B cell (primary cell): ENCODE results near the gene POFUT2. TPM values are rescaled to one million over a fixed set of nuclear protein-coding genes. Genes with fewer than 3 reads are reported as not detected.

ENCODE experiments used
- ATAC-seq: fragments of 200-7000 bp; cut with Tn5 transposase; one replicate; pipeline ENCODE4 v1.10.0; 2021; ENCODE audit warnings: low read depth, mild to moderate bottlenecking, moderate number of reproducible peaks, moderate library complexity
- CTCF ChIA-PET: fragments of 350-600 bp; sonication (Branson Sonifier 250); formaldehyde crosslinking; loops from one replicate; lab custom pipeline; 2021; ENCODE audit warnings: antibody characterized with exemption, inconsistent platforms; lab: Charles Lee
- POLR2A ChIA-PET: fragments of 350-600 bp; sonication (Branson Sonifier 250); formaldehyde crosslinking; loops from one replicate; lab custom pipeline; 2021; ENCODE audit warnings: antibody characterized with exemption; lab: Charles Lee
- DNase-seq: peaks from one replicate; pipeline ENCODE4 v3.0.0; 2013
- H2AFZ ChIP-seq: 2 replicates; pipeline ENCODE4 v1.6.1; 2012; ENCODE audit warnings: mild to moderate bottlenecking, low read depth, low read length; ENCODE audit not compliant: insufficient read depth, poor library complexity, severe bottlenecking
- H3K27ac ChIP-seq, 2 donors: 1 replicate in 1 of 2; 2 replicates in 1 of 2; pipeline ENCODE4 v1.5.1; 2012 to 2013; ENCODE audit warnings: low read length in 2 of 2, mild to moderate bottlenecking in 2 of 2, moderate library complexity in 1 of 2
- H3K27me3 ChIP-seq, 4 experiments: fragments of 200-600 bp in 1 of 4; sonication (generic) in 1 of 4; replicated peaks in 1 of 4; 1 replicate in 2 of 4; 2 replicates in 2 of 4; pipeline versions ENCODE4 v1.6.1 to v1.7.0; 2013 to 2016; ENCODE audit warnings: low read length in 3 of 4, mild to moderate bottlenecking in 2 of 4, mixed read lengths in 1 of 4, moderate library complexity in 1 of 4; ENCODE audit not compliant: insufficient read depth in 4 of 4, control insufficient read depth in 3 of 4; ENCODE audit errors: control extremely low read depth in 1 of 4
- H3K36me3 ChIP-seq, 2 experiments: replicated peaks in 1 of 2; 1 replicate in 1 of 2; 2 replicates in 1 of 2; pipeline versions ENCODE4 v1.6.1 to v1.7.1; 2013; ENCODE audit warnings: low read length in 1 of 2; ENCODE audit not compliant: insufficient read depth in 2 of 2, control insufficient read depth in 1 of 2; ENCODE audit errors: control extremely low read depth in 1 of 2, extremely low read depth in 1 of 2
- H3K4me1 ChIP-seq, 2 donors: fragments of 200-600 bp in 1 of 2; sonication (generic) in 1 of 2; 1 replicate in 1 of 2; 2 replicates in 1 of 2; pipeline versions ENCODE4 v1.5.1 to v1.6.1; 2013 to 2017; ENCODE audit warnings: low read length in 2 of 2; ENCODE audit not compliant: control insufficient read depth in 2 of 2, insufficient read depth in 2 of 2
- H3K4me2 ChIP-seq: replicated peaks from 2 replicates; pipeline ENCODE3; 2012; ENCODE audit warnings: mild to moderate bottlenecking, low read depth, low read length; ENCODE audit not compliant: poor library complexity, severe bottlenecking
- H3K4me3 ChIP-seq, 5 experiments: fragments of 200-600 bp in 1 of 5; sonication (generic) in 1 of 5; 1 replicate in 3 of 5; 2 replicates in 2 of 5; pipeline versions ENCODE4 v1.5.1 to v1.7.0; 2011 to 2016; ENCODE audit warnings: low read length in 4 of 5, mild to moderate bottlenecking in 4 of 5, low read depth in 2 of 5, control low read depth in 1 of 5, moderate library complexity in 1 of 5; ENCODE audit not compliant: insufficient read depth in 1 of 5; ENCODE audit errors: control extremely low read depth in 1 of 5, extremely low read depth in 1 of 5
- H3K79me2 ChIP-seq: fragments of 200-600 bp; sonication (generic); one replicate; pipeline ENCODE4 v1.6.0; 2016; ENCODE audit warnings: low read length; ENCODE audit not compliant: control insufficient read depth, insufficient read depth
- H3K9ac ChIP-seq: fragments of 200-600 bp; sonication (generic); 2 replicates; pipeline ENCODE4 v1.6.1; 2017; ENCODE audit warnings: mild to moderate bottlenecking, low read length, moderate library complexity
- H3K9me3 ChIP-seq, 3 donors: one replicate each; pipeline versions ENCODE4 v1.6.1 to v1.7.1; 2013; ENCODE audit warnings: low read length in 2 of 3; ENCODE audit not compliant: control insufficient read depth in 2 of 3, insufficient read depth in 1 of 3; ENCODE audit errors: control extremely low read depth in 1 of 3
- H4K20me1 ChIP-seq: 2 replicates; pipeline ENCODE4 v1.6.0; 2012; ENCODE audit warnings: mild to moderate bottlenecking, low read length; ENCODE audit not compliant: insufficient read depth, control insufficient read depth, poor library complexity, severe bottlenecking
- H3K27ac Mint-ChIP-seq: one replicate; pipeline ENCODE4 v1.8.0; 2021; ENCODE audit warnings: mixed read lengths
- H3K27me3 Mint-ChIP-seq: one replicate; pipeline ENCODE4 v1.8.0; 2021; ENCODE audit warnings: mixed read lengths
- H3K4me1 Mint-ChIP-seq: one replicate; pipeline ENCODE4 v1.8.0; 2021; ENCODE audit warnings: mixed read lengths
- H3K4me3 Mint-ChIP-seq: one replicate; pipeline ENCODE4 v1.8.0; 2021; ENCODE audit warnings: mixed read lengths
- H3K9me3 Mint-ChIP-seq: one replicate; pipeline ENCODE4 v1.8.0; 2022; ENCODE audit warnings: mixed read lengths; ENCODE audit not compliant: insufficient read depth
- EZH2 ChIP-seq: IDR thresholded peaks from 2 replicates; pipeline ENCODE4 v1.6.1; 2012; ENCODE audit warnings: borderline replicate concordance, low read depth, mild to moderate bottlenecking, moderate library complexity, low read length; ENCODE audit not compliant: insufficient read depth, poor library complexity, severe bottlenecking
- WGBS: methylation state at CpG from one replicate; pipeline ENCODE4 v1.1.5; 2013; ENCODE audit warnings: missing lambda C conversion rate; ENCODE audit not compliant: insufficient coverage; 5-methylcytosine and 5-hydroxymethylcytosine counted together
- intact Hi-C: fragments of 100-400 bp; cut with micrococcal nuclease; formaldehyde crosslinking; loops from one replicate; pipeline ENCODE4 v1.10.0; 2022
- polyA plus RNA-seq: library from polyadenylated mRNA; depleted of rRNA; stranded (reverse); fragments of >200 nt; gene quantifications from 2 replicates; pipeline ENCODE4 v1.2.3, GENCODE V29; 2012
- total RNA-seq, 2 donors: library from RNA; stranded (reverse); fragments of 120-200 nt in 1 of 2; gene quantifications; 1 replicate in 1 of 2; 2 replicates in 1 of 2; pipeline versions ENCODE4 v1.2.3 to v1.2.4, GENCODE V29; 2013 to 2022
- TF ChIP-seq, protein P1 (sequence below): fragments of 200-600 bp; IDR thresholded peaks from one replicate; pipeline ENCODE4 v1.8.0; 2022; ENCODE audit warnings: antibody characterized with exemption, mild to moderate bottlenecking

POFUT2 gene
- total and polyA plus RNA-seq, 2 donors (not counting 1 experiment from before 2014, with no cell fraction given), result 38.3 to 41.8 TPM

DNA sequence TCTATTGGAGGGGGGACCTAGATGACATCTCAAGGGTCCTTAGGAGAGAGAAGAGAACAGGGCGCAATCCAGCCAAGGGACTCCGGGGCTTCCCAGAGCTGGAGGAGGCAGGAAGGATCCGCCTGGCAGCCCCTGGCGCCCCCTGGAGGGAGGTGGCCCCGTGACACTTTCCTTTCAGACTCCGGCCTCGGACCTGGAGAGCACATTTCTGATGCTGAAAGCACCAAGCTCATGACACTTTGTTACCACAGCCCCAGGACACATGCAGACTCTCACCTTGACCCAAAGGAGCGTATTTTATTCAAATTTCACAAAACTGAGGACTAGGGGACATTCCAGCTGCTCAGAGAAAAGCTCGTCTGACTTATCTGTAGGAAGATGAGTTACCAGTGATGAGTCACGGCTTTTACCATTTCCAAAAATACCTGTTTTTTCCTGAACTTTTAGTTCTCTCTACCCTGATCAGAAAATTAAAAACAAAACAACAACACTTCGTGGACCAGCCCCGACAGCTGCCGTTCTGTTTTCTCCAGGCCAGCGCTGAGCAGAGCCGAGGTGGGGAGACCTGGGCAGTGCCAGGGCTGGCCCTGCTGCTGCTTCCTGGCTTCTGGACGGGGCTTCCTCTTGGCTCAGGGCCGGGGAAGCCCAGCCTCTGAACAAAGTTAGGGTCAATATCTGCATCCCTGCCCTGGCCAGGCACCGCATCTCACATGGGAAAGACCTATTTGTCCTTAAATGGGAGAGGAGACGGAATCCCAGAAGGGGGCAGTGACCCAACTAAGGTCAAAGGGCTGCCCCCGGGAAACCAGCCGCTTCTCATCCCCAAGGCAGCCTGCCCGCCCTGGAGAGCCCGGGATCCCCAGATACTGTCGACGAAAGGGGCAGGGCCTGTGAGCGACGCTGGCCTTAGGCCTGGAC is 21.6 kb upstream of the POFUT2 start:
- WGBS, result 74% methylated on average over 24 of the region's 27 CpGs
- Histone ChIP-seq H3K36me3 (no peaks in the 10 kb centered on the region), H3K4me2 (no peak overlapping the region), H3K27ac (no peak overlapping the region), H3K27me3 (peaks cover 0 to 3% (median 0%) of the 10 kb centered on the region in 4 experiments), H3K4me3 (no peak overlapping the region), H4K20me1 (no peaks in the 10 kb centered on the region), H3K9me3 (peaks cover 0 to 4% (median 0%) of the 10 kb centered on the region in 3 donors), H3K9ac (no peak overlapping the region), H3K4me1 (no peaks in the 10 kb centered on the region), H2AFZ (no peak overlapping the region), H3K79me2 (no peaks in the 10 kb centered on the region)
- ATAC-seq (no peak), DNase-seq (no peak)
- TF ChIP-seq, protein P1, sequence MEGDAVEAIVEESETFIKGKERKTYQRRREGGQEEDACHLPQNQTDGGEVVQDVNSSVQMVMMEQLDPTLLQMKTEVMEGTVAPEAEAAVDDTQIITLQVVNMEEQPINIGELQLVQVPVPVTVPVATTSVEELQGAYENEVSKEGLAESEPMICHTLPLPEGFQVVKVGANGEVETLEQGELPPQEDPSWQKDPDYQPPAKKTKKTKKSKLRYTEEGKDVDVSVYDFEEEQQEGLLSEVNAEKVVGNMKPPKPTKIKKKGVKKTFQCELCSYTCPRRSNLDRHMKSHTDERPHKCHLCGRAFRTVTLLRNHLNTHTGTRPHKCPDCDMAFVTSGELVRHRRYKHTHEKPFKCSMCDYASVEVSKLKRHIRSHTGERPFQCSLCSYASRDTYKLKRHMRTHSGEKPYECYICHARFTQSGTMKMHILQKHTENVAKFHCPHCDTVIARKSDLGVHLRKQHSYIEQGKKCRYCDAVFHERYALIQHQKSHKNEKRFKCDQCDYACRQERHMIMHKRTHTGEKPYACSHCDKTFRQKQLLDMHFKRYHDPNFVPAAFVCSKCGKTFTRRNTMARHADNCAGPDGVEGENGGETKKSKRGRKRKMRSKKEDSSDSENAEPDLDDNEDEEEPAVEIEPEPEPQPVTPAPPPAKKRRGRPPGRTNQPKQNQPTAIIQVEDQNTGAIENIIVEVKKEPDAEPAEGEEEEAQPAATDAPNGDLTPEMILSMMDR, result no peak
- TF ChIP-seq EZH2, result no peak
- Mint-ChIP-seq H3K4me1 (no peaks in the 10 kb centered on the region), H3K4me3 (no peak overlapping the region), H3K9me3 (no peaks in the 10 kb centered on the region), H3K27ac (no peak overlapping the region), H3K27me3 (peaks cover 34% of the 10 kb centered on the region)
- CTCF ChIA-PET, result interaction anchor here (0.7 to 1.5 kb wide), 2 partner anchors 155 to 168 kb away, joined by 3 to 9 read pairs; no protein-coding TSS in a partner anchor
- intact Hi-C loops, result no loop called here
- POLR2A ChIA-PET, result no interaction called here
